Uterus (tissue), 2 donors: ENCODE results near the gene WDR19.

Experiments
- CTCF ChIP-seq, 4 experiments: fragments of 200-600 bp in 2 of 4; fragments of 450-650 bp in 2 of 4; sonication (generic) in 2 of 4; IDR thresholded peaks; one replicate each; pipeline ENCODE4 v1.5.1; 2016 to 2019; ENCODE audit warnings: antibody characterized with exemption in 4 of 4, mild to moderate bottlenecking in 2 of 4, moderate library complexity in 1 of 4
- POLR2A ChIP-seq, 2 donors: fragments of 450-650 bp; IDR thresholded peaks; one replicate each; pipeline ENCODE4 v1.6.1; 2016; ENCODE audit warnings: antibody characterized with exemption in 2 of 2, mild to moderate bottlenecking in 1 of 2, moderate library complexity in 1 of 2

DNA sequence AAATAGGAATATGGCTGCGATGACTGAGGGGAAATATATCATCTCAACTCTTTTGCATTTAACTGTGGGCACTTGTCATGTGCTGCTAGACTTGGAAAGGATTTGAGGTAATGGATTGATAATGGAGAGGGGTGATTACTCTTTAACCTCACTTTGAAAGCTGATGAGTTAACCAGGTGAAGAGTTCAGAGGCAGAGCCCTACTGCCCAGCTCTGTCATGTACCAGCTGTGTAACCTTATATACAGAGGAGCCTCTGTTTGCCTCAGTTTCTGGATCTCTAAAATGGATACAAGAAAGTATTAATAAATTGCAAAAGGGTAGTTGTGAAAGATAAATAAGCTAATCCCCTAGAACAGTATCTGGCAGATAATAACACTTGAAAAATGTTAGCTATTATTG is 51.5 kb downstream of the WDR19 start:
- TF ChIP-seq CTCF (IDR thresholded peaks at IDR 0.05) (no peak), POLR2A (IDR thresholded peaks at IDR 0.05) (no peak)
